Stimulated activated CD4-positive, alpha-beta T cell treated with anti-CD3 and anti-CD28 coated beads, TNF-alpha, amount 100 ng/mL, for 24 hours (primary cell): ENCODE data around the gene ZDHHC15.
"Not testable (repeated sequence)": the region's sequence is repeated elsewhere in the genome, so short reads cannot be mapped to it uniquely, and the experiment has no call there.

Experiments used
- DNase-seq, 3 experiments: peaks; one replicate each; pipeline ENCODE4 v3.0.0-alpha.2; 2020; ENCODE audit warnings: low read depth in 3 of 3

ZDHHC15 gene

DNA sequence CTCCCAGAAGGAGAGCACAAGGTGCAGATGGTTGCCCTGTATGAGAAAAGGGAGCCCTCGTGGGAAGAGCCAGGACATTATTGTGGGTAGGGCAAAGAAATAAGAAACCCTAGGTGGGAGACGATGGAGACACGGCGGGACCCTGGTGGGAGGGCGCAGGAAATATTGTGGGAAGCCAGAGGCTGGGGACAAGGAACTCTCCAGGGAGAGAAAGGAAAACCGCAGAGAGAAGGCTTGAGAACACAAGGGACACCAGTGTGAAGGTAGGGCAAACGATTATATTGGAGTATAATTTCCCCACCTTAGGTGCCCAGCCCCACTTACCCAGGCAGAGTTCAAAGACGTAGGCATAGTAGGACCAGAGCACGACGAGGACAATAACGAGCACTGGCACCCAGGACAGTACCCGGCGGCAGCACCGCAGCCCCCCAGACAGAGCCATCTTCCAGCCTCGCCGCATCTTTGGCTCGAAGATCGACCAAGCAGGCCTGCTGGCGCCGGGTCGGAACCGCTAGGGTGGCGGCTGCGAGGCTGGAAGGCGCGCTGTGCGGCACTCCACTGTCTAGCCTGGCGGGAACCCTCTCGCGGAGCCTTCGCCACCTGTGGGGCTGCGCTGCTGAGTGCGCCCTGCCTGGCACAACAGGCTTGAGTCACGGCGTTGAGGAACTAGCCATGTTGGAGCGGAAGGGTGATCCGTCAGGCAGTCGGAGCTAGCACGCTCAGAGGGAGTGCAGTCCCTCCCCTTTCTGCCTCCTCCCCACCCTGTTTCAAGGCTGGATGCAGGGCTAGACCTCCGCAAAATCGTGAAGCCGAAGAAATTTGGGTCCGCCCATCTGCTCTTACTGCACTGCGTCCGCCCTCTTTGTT is at the start of gene ZDHHC15:
Gene ZDHHC15, minus strand, starts transcription at position 473 of the 867 bp plus-strand sequence. Its CDS starts 13 bp downstream, at position 460.
- peak; percentile 15 to 54 (median 30) for DNase-seq

GRCh38 chrX:75560544-75560943 is 37.7 kb upstream of the ZDHHC15 start:
- DNase-seq = not testable (repeated sequence)

- DNase-seq = no peak
These were observed 24.9 kb upstream of the ZDHHC15 start for GRCh38 chrX:75547783-75548182.

DNA sequence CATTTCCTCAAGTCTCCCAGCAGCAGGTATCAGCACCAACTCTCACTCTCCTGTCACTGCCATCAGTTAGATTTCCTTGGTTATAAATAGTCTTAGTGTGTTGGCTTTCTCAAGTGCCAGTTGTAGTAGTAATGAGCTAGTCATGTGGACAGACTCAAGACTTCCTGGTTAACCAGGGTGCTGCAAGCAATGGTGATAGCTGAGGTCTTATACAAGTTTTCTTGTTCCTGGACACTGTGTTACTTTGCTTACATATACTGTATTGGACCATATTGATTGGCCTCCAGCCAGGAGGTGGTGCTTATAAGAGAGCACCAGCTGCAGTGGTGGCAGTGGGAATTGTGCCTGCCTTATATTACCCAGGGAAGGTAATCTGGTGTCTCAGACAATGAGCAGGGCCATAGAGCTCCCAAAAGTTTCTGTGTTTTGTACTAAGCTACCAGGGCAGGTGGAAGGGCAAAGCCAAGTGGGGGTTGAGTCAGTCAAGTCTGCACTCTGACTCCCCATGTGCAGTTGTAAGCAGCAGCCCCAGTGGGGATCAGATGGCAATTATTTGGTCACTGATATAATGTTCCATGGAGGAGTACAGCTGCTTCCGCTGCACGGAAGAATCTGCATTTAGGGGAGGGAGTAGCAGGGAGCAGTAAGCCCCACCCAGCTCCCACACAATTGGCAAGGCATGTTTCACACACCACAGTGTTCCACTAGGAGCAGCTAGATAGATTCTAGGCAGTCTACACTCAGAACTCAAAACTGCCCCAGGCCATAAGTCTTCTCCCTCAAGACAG is 24.1 kb upstream of the ZDHHC15 start:
- DNase-seq = no peak

- DNase-seq = no peak
These were observed 21.9 kb upstream of the ZDHHC15 start for GRCh38 chrX:75544786-75545185.

- DNase-seq = no peak
These were observed 38.9 kb downstream of the ZDHHC15 start for GRCh38 chrX:75483933-75484332.

GRCh38 chrX:75461780-75462179 is 61.1 kb downstream of the ZDHHC15 start:
- DNase-seq = not testable (repeated sequence)

DNA sequence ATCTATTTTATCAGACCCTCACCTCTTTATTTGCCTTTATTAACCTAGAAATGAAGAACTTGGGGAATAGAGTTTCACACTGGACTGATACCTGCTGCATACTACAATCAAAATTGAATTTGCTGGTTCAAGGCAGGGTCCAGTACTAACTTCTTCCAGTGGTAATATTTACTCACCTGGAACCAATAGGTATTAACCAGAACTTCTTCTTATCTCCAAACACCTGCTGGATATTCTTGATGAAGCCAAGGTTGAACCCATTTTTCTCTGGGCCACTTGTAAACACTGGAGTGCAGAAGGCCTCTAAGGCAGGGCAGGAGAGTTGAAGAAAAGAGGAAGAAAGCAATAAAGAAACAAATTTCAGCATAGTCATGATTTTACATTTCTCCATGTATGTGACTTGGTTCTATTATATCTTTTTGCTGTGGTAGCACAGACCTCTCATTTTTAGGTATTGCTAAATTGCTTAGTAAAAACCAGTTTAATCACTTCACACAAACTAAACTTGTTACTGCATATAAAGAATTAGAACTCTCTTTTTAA is 101.1 kb downstream of the ZDHHC15 start:
- no peak for DNase-seq

DNA sequence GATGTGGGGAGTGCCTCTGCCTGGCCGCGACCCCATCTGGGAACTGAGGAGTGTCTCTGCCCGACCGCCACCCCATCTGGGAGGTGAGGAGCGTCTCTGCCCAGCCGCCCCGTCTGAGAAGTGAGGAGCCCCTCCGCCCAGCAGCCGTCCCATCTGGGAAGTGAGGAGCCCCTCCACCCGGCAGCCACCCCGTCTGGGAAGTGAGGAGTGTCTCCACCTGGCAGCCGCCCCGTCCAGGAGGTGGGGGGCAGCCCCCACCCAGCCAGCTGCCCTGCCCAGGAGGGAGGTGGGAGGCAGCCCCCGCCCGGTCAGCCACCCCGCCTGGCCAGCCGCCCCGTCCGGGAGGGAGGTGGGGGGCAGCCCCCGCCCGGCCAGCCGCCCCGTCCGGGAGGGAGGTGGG is 115.7 kb downstream of the ZDHHC15 start:
- DNase-seq = not testable (repeated sequence)

GRCh38 chrX:75390470-75390869 is 132.4 kb downstream of the ZDHHC15 start:
- no peak for DNase-seq

- no peak for DNase-seq
These were observed 153.1 kb downstream of the ZDHHC15 start for GRCh38 chrX:75369721-75370120.

GRCh38 chrX:75366861-75367260 is 156.0 kb downstream of the ZDHHC15 start:
- no peak for DNase-seq

DNA sequence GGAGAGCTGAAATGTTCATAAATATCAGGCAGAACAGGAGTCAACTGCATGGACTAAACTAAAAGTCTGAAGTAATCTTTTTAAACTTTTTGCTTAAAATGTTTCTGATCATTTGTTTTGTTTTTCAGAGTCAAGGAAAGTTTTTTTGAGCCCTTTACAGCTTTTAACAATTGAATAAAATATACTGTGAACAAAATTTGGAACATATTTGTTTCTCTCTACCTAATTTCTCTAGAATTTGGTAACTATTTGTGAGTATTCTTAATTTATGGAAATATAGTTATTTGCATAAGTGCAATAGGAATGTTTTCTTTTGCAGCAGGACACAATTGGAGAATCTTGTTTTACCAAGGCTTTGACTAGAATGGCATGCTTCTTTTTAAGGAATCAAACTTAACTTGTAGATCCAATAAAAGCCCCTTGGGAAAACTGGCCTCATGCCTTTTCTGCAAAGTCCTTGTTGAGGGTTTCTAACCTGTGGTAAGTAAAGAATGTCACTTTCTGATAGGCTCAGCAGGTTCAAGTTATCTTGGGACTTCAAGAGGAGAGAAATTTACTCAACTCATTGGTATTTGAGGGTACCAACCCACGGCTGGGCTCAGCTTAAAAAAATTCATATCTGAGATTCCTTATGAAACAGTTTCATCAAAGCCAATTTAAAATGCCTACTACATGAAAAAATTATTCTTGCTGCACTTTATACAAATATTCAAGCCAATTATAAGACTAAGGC is 157.4 kb downstream of the ZDHHC15 start:
- no peak for DNase-seq

GRCh38 chrX:75361788-75362187 is 161.0 kb downstream of the ZDHHC15 start:
- no peak for DNase-seq

DNA sequence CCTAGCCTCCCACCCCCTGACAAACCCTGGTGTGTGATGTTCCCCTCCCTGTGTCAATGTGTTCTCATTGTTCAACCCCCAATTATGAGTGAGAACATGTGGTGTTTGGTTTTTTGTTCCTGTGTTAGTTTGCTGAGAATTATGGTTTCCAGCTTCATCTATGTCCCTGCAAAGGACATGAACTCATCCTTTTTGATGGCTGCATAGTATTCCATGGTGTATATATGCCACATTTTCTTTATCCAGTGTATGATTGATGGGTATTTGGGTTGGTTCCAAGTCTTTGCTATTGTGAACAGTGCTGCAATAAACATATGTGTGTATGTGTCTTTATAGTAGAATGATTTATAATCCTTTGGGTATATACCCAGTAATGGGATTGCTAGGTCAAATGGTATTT is 174.2 kb downstream of the ZDHHC15 start:
- not testable (repeated sequence) for DNase-seq

- no peak for DNase-seq
These were observed 185.3 kb downstream of the ZDHHC15 start for GRCh38 chrX:75337525-75337924.

DNA sequence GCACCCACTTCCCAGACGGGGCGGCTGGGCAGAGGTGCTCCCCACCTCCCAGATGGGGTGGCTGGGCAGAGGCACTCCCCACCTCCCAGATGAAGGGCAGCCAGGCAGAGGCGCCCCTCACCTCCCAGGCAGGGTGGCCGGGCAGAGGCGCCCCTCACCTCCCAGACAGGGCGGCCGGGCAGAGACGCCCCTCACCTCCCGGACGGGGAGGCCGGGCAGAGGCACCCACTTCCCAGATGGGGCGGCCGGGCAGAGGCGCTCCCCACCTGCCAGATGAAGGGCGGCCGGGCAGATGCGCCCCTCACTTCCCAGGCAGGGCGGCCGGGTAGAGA is 187.7 kb downstream of the ZDHHC15 start:
- DNase-seq = no peak

DNA sequence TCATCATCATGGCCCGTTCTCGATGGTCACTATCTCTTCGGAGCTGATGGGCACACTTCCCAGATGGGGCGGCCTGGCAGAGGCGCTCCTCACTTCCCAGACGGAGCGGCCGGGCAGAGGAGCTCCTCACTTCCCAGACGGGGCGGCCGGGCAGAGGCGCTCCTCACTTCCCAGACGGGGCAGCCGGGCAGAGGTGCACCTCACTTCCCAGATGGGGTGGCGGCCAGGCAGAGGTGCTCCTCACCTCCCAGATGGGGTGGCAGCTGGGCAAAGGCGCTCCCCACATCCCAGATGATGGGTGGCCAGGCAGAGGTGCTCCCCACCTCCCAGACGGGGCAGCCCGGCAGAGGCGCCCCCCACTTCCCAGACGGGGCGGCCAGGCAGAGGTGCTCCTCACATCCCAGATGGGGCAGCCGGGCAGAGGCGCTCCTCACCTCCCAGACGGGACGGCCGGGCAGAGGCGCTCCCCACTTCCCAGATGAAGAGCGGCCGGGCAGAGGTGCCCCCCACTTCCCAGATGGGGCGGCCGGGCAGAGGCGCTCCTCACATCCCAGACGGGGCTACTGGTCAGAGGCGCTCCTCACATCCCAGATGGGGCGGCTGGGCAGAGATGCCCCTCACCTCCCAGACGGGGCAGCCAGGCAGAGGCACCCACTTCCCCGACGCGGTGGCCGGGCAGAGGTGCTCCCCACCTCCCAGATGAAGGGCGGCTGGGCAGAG is 188.3 kb downstream of the ZDHHC15 start:
- DNase-seq = not testable (repeated sequence)

DNA sequence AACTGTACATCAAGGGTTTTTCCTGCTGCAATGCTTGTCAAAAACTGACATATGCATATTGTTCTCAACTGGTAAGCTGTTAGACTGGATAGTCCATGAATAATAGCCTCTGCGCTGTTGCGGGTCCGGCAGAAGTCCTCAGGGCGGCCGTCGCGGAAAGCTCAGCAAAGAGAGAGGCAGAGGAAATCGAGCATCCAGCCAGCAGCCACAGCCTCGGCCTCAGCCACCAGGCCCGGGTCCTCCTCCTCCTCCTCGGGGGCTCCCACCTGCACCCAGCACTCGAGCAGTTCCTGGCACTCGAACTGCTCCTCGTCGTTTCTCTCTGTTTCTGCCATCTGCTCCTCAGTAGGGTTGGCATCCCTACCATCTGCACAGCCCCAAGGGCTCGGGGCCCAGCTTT is 195.2 kb downstream of the ZDHHC15 start:
- no peak for DNase-seq
